Measurements from ENCODE around the gene VTA1. TPM values are rescaled to one million over a fixed set of nuclear protein-coding genes. Genes with fewer than 3 reads are reported as not detected.
A peak's percentile ranks its signal among the peaks of the same experiment; 100 is the strongest.
"Not testable (repeated sequence)": the region's sequence is repeated elsewhere in the genome, so short reads cannot be mapped to it uniquely, and the experiment has no call there.

VTA1 gene, protein sequence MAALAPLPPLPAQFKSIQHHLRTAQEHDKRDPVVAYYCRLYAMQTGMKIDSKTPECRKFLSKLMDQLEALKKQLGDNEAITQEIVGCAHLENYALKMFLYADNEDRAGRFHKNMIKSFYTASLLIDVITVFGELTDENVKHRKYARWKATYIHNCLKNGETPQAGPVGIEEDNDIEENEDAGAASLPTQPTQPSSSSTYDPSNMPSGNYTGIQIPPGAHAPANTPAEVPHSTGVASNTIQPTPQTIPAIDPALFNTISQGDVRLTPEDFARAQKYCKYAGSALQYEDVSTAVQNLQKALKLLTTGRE
- 54.1 TPM for polyA plus RNA-seq (2012; ENCODE audit: missing spikeins)

DNA sequence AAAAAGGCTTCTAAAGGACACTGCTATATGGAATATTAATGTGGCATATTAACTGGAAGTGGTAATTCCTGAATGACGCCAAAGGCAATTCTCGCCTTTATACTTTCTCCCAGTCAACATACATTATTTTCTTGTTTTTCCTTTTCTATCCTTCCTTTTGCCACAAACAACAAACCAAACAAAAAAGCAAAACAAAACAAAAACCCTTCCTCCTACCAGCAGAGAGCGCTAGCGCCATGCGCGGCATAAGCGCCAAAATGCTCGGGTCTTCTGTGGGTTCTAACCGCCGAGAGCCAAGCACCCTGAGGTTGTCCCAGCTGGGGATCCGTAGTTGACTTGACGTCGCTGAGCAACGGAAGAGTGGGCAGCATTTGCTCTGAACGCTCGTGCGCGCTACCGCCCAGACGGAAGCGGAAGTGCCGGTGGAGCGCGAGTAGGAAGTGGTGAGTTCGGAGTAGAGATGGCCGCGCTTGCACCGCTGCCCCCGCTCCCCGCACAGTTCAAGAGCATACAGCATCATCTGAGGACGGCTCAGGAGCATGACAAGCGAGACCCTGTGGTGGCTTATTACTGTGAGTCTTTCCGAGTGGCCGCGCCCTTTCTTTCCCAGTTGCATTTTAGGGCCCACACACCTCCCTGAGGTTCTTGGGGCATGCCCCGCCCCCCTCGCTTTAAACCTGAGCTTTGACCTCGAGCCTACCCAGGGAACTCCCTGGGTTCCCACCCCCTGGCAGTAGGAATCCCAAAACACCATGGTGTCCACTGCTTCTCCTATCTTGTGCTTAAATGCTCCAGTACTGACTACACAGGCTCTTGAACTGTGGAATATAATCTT is at the start of gene VTA1, which contains the start of gene NMBR:
Gene VTA1, plus strand, starts transcription at position 436 of the 835 bp plus-strand sequence. Its CDS starts 25 bp downstream, at position 461.
Gene NMBR, minus strand, starts transcription at position 295 of the 835 bp plus-strand sequence. CDS start 58,464 bp downstream, outside the sequence.
- DNase-seq (ENCODE audit: insufficient read length) (peak; percentile 47), FAIRE-seq (peak; percentile 96)
- peak; percentile 91 for TF ChIP-seq POLR2AphosphoS5 (IDR thresholded peaks at IDR 0.05; ENCODE audit: low read depth, low read length)
- peak; percentile 88 for TF ChIP-seq POLR2A (IDR thresholded peaks at IDR 0.05; ENCODE audit: low read depth, low read length)
- peak; percentile 70 for TF ChIP-seq TAF1 (IDR thresholded peaks at IDR 0.05; ENCODE audit: borderline replicate concordance, low read depth, low read length)

GRCh38 chr6:142104820-142105219 is 42.2 kb upstream of the VTA1 start:
- not testable (repeated sequence) for FAIRE-seq; DNase-seq (ENCODE audit: insufficient read length)

GRCh38 chr6:142110820-142111219 is 36.2 kb upstream of the VTA1 start:
- DNase-seq (ENCODE audit: insufficient read length); FAIRE-seq: not testable (repeated sequence)

GRCh38 chr6:142112451-142113061 is 34.5 kb upstream of the VTA1 start:
- TF ChIP-seq TAF1 (IDR thresholded peaks at IDR 0.05; ENCODE audit: borderline replicate concordance, low read depth, low read length) = no peak
- no peak for TF ChIP-seq POLR2AphosphoS5 (IDR thresholded peaks at IDR 0.05; ENCODE audit: low read depth, low read length)
- TF ChIP-seq POLR2A (IDR thresholded peaks at IDR 0.05; ENCODE audit: low read depth, low read length) = no peak
- peak; percentile 89 for FAIRE-seq
- no peak for DNase-seq (ENCODE audit: insufficient read length)

- DNase-seq (ENCODE audit: insufficient read length) = no peak
- TF ChIP-seq TAF1 (IDR thresholded peaks at IDR 0.05; ENCODE audit: borderline replicate concordance, low read depth, low read length) (no peak), POLR2A (IDR thresholded peaks at IDR 0.05; ENCODE audit: low read depth, low read length) (no peak), POLR2AphosphoS5 (IDR thresholded peaks at IDR 0.05; ENCODE audit: low read depth, low read length) (no peak)
- no peak for FAIRE-seq
Measured at GRCh38 chr6:142117366-142117765, 29.7 kb upstream of the VTA1 start.

GRCh38 chr6:142118328-142118727 is 28.7 kb upstream of the VTA1 start:
- DNase-seq (ENCODE audit: insufficient read length) = no peak
- no peak for FAIRE-seq

GRCh38 chr6:142118925-142119324 is 28.1 kb upstream of the VTA1 start:
- TF ChIP-seq TAF1 (IDR thresholded peaks at IDR 0.05; ENCODE audit: borderline replicate concordance, low read depth, low read length) = no peak
- TF ChIP-seq POLR2A (IDR thresholded peaks at IDR 0.05; ENCODE audit: low read depth, low read length) = no peak
- no peak for TF ChIP-seq POLR2AphosphoS5 (IDR thresholded peaks at IDR 0.05; ENCODE audit: low read depth, low read length)
- DNase-seq (ENCODE audit: insufficient read length) (no peak), FAIRE-seq (no peak)

More at GRCh38 chr6:142118328-142118727, 28.7 kb upstream of the VTA1 start:
- TF ChIP-seq POLR2A (IDR thresholded peaks at IDR 0.05; ENCODE audit: low read depth, low read length) (no peak), POLR2AphosphoS5 (IDR thresholded peaks at IDR 0.05; ENCODE audit: low read depth, low read length) (no peak), TAF1 (IDR thresholded peaks at IDR 0.05; ENCODE audit: borderline replicate concordance, low read depth, low read length) (no peak)

GRCh38 chr6:142121342-142121741 is 25.7 kb upstream of the VTA1 start:
- DNase-seq (ENCODE audit: insufficient read length) = no peak

GRCh38 chr6:142130814-142131213 is 16.2 kb upstream of the VTA1 start:
- no peak for TF ChIP-seq TAF1 (IDR thresholded peaks at IDR 0.05; ENCODE audit: borderline replicate concordance, low read depth, low read length)
- TF ChIP-seq POLR2AphosphoS5 (IDR thresholded peaks at IDR 0.05; ENCODE audit: low read depth, low read length) = no peak
- TF ChIP-seq POLR2A (IDR thresholded peaks at IDR 0.05; ENCODE audit: low read depth, low read length) = no peak

More at GRCh38 chr6:142121342-142121741, 25.7 kb upstream of the VTA1 start:
- FAIRE-seq = no peak
- no peak for TF ChIP-seq TAF1 (IDR thresholded peaks at IDR 0.05; ENCODE audit: borderline replicate concordance, low read depth, low read length)
- no peak for TF ChIP-seq POLR2A (IDR thresholded peaks at IDR 0.05; ENCODE audit: low read depth, low read length)
- TF ChIP-seq POLR2AphosphoS5 (IDR thresholded peaks at IDR 0.05; ENCODE audit: low read depth, low read length) = no peak

DNA sequence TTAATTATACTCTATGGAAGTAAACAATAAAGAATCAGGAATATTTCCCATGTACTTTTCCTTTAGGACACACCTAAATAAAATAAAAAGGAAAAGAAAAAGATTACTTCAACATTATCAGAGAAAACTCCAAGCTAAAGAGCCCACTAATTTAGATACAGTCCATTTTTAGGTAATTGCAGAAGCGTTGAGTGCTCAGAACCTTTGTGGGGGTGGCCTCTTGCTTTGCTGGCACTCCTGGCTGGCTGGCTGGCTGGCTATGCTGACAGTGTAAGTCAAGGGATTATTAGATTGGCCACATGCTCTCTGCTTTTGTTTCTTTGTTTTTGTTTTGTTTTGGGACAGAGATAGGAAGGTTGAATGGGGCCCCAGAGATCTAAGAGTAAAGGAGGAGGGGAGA is 14.4 kb upstream of the VTA1 start, which contains the start of gene GJE1:
Gene GJE1, plus strand, starts transcription at position 301 of the 400 bp plus-strand sequence. CDS start 234 bp downstream, outside the sequence.
- no peak for FAIRE-seq
- TF ChIP-seq POLR2AphosphoS5 (IDR thresholded peaks at IDR 0.05; ENCODE audit: low read depth, low read length) = no peak
- TF ChIP-seq POLR2A (IDR thresholded peaks at IDR 0.05; ENCODE audit: low read depth, low read length) = no peak
- no peak for TF ChIP-seq TAF1 (IDR thresholded peaks at IDR 0.05; ENCODE audit: borderline replicate concordance, low read depth, low read length)
- DNase-seq (ENCODE audit: insufficient read length) = no peak

More at GRCh38 chr6:142130814-142131213, 16.2 kb upstream of the VTA1 start:
- no peak for DNase-seq (ENCODE audit: insufficient read length)
- FAIRE-seq = no peak

DNA sequence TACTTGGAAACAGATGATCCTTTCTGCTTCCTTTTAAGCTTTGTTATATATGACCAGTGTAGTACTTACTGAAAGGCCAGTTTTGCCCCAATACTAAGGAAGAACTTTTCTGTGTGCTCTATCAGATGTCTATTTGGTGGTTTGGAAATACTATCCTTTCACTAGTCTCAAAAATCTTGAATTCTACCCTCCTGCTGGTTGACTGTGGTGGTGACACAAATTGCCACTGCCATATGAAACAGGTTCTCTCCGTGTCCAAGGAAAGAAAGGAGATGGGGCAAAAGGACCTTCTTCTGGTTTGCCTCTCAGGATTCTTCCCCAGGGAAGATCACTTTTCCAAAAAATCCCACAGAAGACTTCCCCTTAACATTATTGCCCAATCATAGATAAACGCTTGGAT is 8.2 kb upstream of the VTA1 start:
- TF ChIP-seq POLR2AphosphoS5 (IDR thresholded peaks at IDR 0.05; ENCODE audit: low read depth, low read length) (no peak), TAF1 (IDR thresholded peaks at IDR 0.05; ENCODE audit: borderline replicate concordance, low read depth, low read length) (no peak), POLR2A (IDR thresholded peaks at IDR 0.05; ENCODE audit: low read depth, low read length) (no peak)
- FAIRE-seq = no peak
- DNase-seq (ENCODE audit: insufficient read length) = no peak

- not testable (repeated sequence) for DNase-seq (ENCODE audit: insufficient read length); FAIRE-seq
Measured at GRCh38 chr6:142141531-142141930, 5.5 kb upstream of the VTA1 start.
